Neural cell (in vitro differentiated cells): ENCODE data around the gene SCTR.

ENCODE experiments used
- EZH2 ChIP-seq: fragments of 200-600, 300-800 bp; shearing (Covaris generic), sonication (generic); IDR thresholded peaks from 2 replicates; pipeline ENCODE4 v1.6.1; 2014; ENCODE audit warnings: antibody characterized with exemption, low read length, borderline replicate concordance, mild to moderate bottlenecking; ENCODE audit not compliant: insufficient read depth, poor library complexity, severe bottlenecking
- MXI1 ChIP-seq: fragments of 450-650 bp; conservative IDR thresholded peaks from 2 replicates; pipeline ENCODE4 v1.6.1; 2014; ENCODE audit warnings: antibody characterized with exemption, mild to moderate bottlenecking; ENCODE audit not compliant: poor library complexity, severe bottlenecking
- POLR2AphosphoS5 ChIP-seq: IDR thresholded peaks from 2 replicates; pipeline ENCODE4 v1.6.1; 2012
- RAD21 ChIP-seq: fragments of 450-650 bp; conservative IDR thresholded peaks from 2 replicates; pipeline ENCODE4 v1.6.1; 2014; ENCODE audit warnings: antibody characterized with exemption, mild to moderate bottlenecking, moderate library complexity
- TAF1 ChIP-seq: IDR thresholded peaks from 2 replicates; pipeline ENCODE4 v1.6.1; 2012; ENCODE audit warnings: low read depth
- TF ChIP-seq, protein P1 (sequence below): fragments of 450-650 bp; IDR thresholded peaks from 2 replicates; pipeline ENCODE4 v1.5.1; 2014; ENCODE audit warnings: antibody characterized with exemption, mild to moderate bottlenecking, moderate library complexity; ENCODE audit not compliant: poor library complexity, severe bottlenecking

- TF ChIP-seq, protein P1, sequence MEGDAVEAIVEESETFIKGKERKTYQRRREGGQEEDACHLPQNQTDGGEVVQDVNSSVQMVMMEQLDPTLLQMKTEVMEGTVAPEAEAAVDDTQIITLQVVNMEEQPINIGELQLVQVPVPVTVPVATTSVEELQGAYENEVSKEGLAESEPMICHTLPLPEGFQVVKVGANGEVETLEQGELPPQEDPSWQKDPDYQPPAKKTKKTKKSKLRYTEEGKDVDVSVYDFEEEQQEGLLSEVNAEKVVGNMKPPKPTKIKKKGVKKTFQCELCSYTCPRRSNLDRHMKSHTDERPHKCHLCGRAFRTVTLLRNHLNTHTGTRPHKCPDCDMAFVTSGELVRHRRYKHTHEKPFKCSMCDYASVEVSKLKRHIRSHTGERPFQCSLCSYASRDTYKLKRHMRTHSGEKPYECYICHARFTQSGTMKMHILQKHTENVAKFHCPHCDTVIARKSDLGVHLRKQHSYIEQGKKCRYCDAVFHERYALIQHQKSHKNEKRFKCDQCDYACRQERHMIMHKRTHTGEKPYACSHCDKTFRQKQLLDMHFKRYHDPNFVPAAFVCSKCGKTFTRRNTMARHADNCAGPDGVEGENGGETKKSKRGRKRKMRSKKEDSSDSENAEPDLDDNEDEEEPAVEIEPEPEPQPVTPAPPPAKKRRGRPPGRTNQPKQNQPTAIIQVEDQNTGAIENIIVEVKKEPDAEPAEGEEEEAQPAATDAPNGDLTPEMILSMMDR: no peak
- TF ChIP-seq EZH2 (no peak), MXI1 (no peak), TAF1 (no peak), POLR2AphosphoS5 (no peak), RAD21 (no peak)
Measured at GRCh38 chr2:119425119-119425405, 99.2 kb downstream of the SCTR start.
